PC-9 (cell line): ENCODE results near the gene GIPC3. TPM values are rescaled to one million over a fixed set of nuclear protein-coding genes. Genes with fewer than 3 reads are reported as not detected.
A peak's percentile ranks its signal among the peaks of the same experiment; 100 is the strongest.

Experiments used
- BruUV-seq: library from RNA; stranded (reverse); fragments of 400-500 nt; replicated peaks from 2 replicates; lab custom pipeline; 2021; lab: Mats Ljungman, UMichigan
- CTCF ChIA-PET: fragments of 300-600 bp; sonication (Branson Sonifier 250); formaldehyde crosslinking; loops from one replicate; lab custom pipeline; 2022; ENCODE audit warnings: antibody characterized with exemption; lab: Charles Lee
- POLR2A ChIA-PET: fragments of 300-600 bp; sonication (Branson Sonifier 250); formaldehyde crosslinking; loops from one replicate; lab custom pipeline; 2022; ENCODE audit warnings: antibody characterized with exemption; ENCODE audit not compliant: unreplicated experiment; lab: Charles Lee
- DNase-seq, 2 experiments: peaks; one replicate each; pipeline versions ENCODE4 v3.0.0 to v3.0.0-alpha.2; 2015 to 2022; ENCODE audit warnings: mixed read lengths in 1 of 2
- H2AFZ ChIP-seq: fragments of 200-600 bp; sonication (generic); 2 replicates; pipeline ENCODE4 v1.8.1; 2017; ENCODE audit warnings: antibody characterized with exemption
- H3F3A ChIP-seq: fragments of 200-600 bp; sonication (generic); 2 replicates; pipeline ENCODE4 v1.8.1; 2017; ENCODE audit warnings: antibody characterized with exemption, mild to moderate bottlenecking, low read depth; ENCODE audit not compliant: insufficient read depth
- H3K27ac ChIP-seq: fragments of 200-600 bp; sonication (generic); 2 replicates; pipeline ENCODE4 v1.6.1; 2016; ENCODE audit warnings: mixed run types
- H3K27me3 ChIP-seq: fragments of 200-600 bp; sonication (generic); 2 replicates; pipeline ENCODE4 v1.6.1; 2016; ENCODE audit warnings: low read depth, mixed run types; ENCODE audit not compliant: insufficient read depth
- H3K36me3 ChIP-seq: fragments of 200-600 bp; sonication (generic); 2 replicates; pipeline ENCODE4 v1.6.1; 2016; ENCODE audit warnings: low read depth, mixed run types
- H3K4me1 ChIP-seq: fragments of 200-600 bp; sonication (generic); replicated peaks from 2 replicates; pipeline ENCODE4 v1.6.1; 2016; ENCODE audit warnings: mixed run types; ENCODE audit not compliant: insufficient read depth
- H3K4me2 ChIP-seq: fragments of 200-600 bp; sonication (generic); 2 replicates; pipeline ENCODE4 v1.6.1; 2017; ENCODE audit warnings: mixed run types
- H3K4me3 ChIP-seq: fragments of 200-600 bp; sonication (generic); 2 replicates; pipeline ENCODE4 v1.6.1; 2016; ENCODE audit warnings: mixed run types
- H3K79me2 ChIP-seq: fragments of 200-600 bp; sonication (generic); 2 replicates; pipeline ENCODE4 v1.6.1; 2017; ENCODE audit warnings: low read depth, mixed run types
- H3K9me2 ChIP-seq: fragments of 200-600 bp; sonication (generic); 2 replicates; pipeline ENCODE4 v1.8.1; 2017; ENCODE audit warnings: mild to moderate bottlenecking; ENCODE audit not compliant: insufficient read depth
- H3K9me3 ChIP-seq: fragments of 200-600 bp; sonication (generic); 2 replicates; pipeline ENCODE4 v1.8.1; 2016; ENCODE audit warnings: low read depth; ENCODE audit not compliant: insufficient read depth
- H4K20me1 ChIP-seq: fragments of 200-600 bp; sonication (generic); 2 replicates; pipeline ENCODE4 v1.8.1; 2017; ENCODE audit not compliant: insufficient read depth
- CTCF ChIP-seq: fragments of 200-600 bp; sonication (generic); conservative IDR thresholded peaks from 2 replicates; pipeline ENCODE4 v1.6.1; 2017; ENCODE audit warnings: mixed run types, antibody characterized with exemption, mild to moderate bottlenecking, moderate library complexity
- EZH2 ChIP-seq: fragments of 200-600 bp; sonication (generic); IDR thresholded peaks from 2 replicates; pipeline ENCODE4 v1.8.0; 2017; ENCODE audit warnings: antibody characterized with exemption, low read depth
- intact Hi-C: fragments of 100-400 bp; cut with micrococcal nuclease; formaldehyde crosslinking; loops from one replicate; pipeline ENCODE4 v1.10.0; 2022; ENCODE audit not compliant: unreplicated experiment
- total RNA-seq: library from RNA; stranded (reverse); gene quantifications from 2 replicates; pipeline ENCODE4 v1.2.3, GENCODE V29; 2021

GIPC3 gene
- total RNA-seq, 1 experiment from 2014 or later = not detected

GRCh38 chr19:3545669-3546034 lies 39.6 kb upstream of the GIPC3 start:
- H2AFZ ChIP-seq = no peak overlapping the region
- BruUV-seq = no TSS peak
- H3K27me3 ChIP-seq = no peaks in the 10 kb centered on the region
- no peak overlapping the region for H3K27ac ChIP-seq
- ChIA-PET POLR2A (interaction anchor here (0.6 kb wide), 1 partner anchor 857 kb away, joined by 4 read pairs; the partner anchor contains the start of gene CHAF1A), CTCF (no interaction called here)
- no peak for DNase-seq
- H3F3A ChIP-seq = peaks cover 4% of the 10 kb centered on the region; the same call in 1 of the 2 replicates
- intact Hi-C loops = loop anchor here (1.0 to 5.0 kb wide), 2 partner anchors 73 to 662 kb away; no protein-coding TSS in a partner anchor
- H3K4me1 ChIP-seq = no peaks in the 10 kb centered on the region
- H3K4me3 ChIP-seq = no peak overlapping the region
- no peaks in the 10 kb centered on the region for H3K9me3 ChIP-seq
- no peaks in the 10 kb centered on the region for H3K36me3 ChIP-seq
- no peaks in the 10 kb centered on the region for H3K79me2 ChIP-seq
- no peaks in the 10 kb centered on the region for H3K9me2 ChIP-seq
- TF ChIP-seq EZH2 = no peak
- TF ChIP-seq CTCF = no peak
- H3K4me2 ChIP-seq = no peak overlapping the region
- H4K20me1 ChIP-seq = no peaks in the 10 kb centered on the region; the same call in 1 of the 2 replicates

- intact Hi-C loops = loop anchor here (5.0 kb wide), 1 partner anchor 661 kb away; no protein-coding TSS in a partner anchor
Measured at GRCh38 chr19:3546119-3546518, 39.2 kb upstream of the GIPC3 start.

GRCh38 chr19:3547301-3547731 lies 38.0 kb upstream of the GIPC3 start:
- TF ChIP-seq EZH2 (no peak), CTCF (peak; percentile 57; the same call in 1 of the 2 replicates)
- no peaks in the 10 kb centered on the region for H3K9me2 ChIP-seq
- H3F3A ChIP-seq = no peaks in the 10 kb centered on the region
- no peaks in the 10 kb centered on the region for H3K4me1 ChIP-seq
- H3K27ac ChIP-seq = no peak overlapping the region
- no peaks in the 10 kb centered on the region for H3K27me3 ChIP-seq
- no peaks in the 10 kb centered on the region for H3K36me3 ChIP-seq
- DNase-seq = no peak
- no TSS peak for BruUV-seq
- POLR2A ChIA-PET = interaction anchor here (0.6 kb wide), 1 partner anchor 16 kb away, joined by 3 read pairs; no protein-coding TSS in a partner anchor
- no peak overlapping the region for H2AFZ ChIP-seq
- CTCF ChIA-PET = no interaction called here
- H3K79me2 ChIP-seq = no peaks in the 10 kb centered on the region
- intact Hi-C loops = loop anchor here (5.0 kb wide), 1 partner anchor 660 kb away; no protein-coding TSS in a partner anchor
- no peak overlapping the region for H3K4me3 ChIP-seq
- H4K20me1 ChIP-seq = no peaks in the 10 kb centered on the region; the same call in 1 of the 2 replicates
- no peak overlapping the region for H3K4me2 ChIP-seq
- H3K9me3 ChIP-seq = no peaks in the 10 kb centered on the region

More at GRCh38 chr19:3546119-3546518, 39.2 kb upstream of the GIPC3 start:
- ChIA-PET POLR2A (interaction anchor here (0.6 kb wide), 1 partner anchor 596 kb away, joined by 14 read pairs; no protein-coding TSS in a partner anchor), CTCF (no interaction called here)
- no peaks in the 10 kb centered on the region for H3K79me2 ChIP-seq
- no peak overlapping the region for H2AFZ ChIP-seq
- no peak for DNase-seq
- H3K4me1 ChIP-seq = no peaks in the 10 kb centered on the region
- peaks cover 4% of the 10 kb centered on the region; the same call in 1 of the 2 replicates for H3F3A ChIP-seq
- H3K4me3 ChIP-seq = no peak overlapping the region
- H3K9me3 ChIP-seq = no peaks in the 10 kb centered on the region
- H4K20me1 ChIP-seq = no peaks in the 10 kb centered on the region; the same call in 1 of the 2 replicates
- H3K27ac ChIP-seq = no peak overlapping the region
- H3K27me3 ChIP-seq = no peaks in the 10 kb centered on the region
- BruUV-seq = no TSS peak
- no peaks in the 10 kb centered on the region for H3K9me2 ChIP-seq
- TF ChIP-seq CTCF (no peak), EZH2 (no peak)
- H3K4me2 ChIP-seq = no peak overlapping the region
- H3K36me3 ChIP-seq = no peaks in the 10 kb centered on the region
